Measurements from ENCODE around the gene ACTN1. TPM values are rescaled to one million over a fixed set of nuclear protein-coding genes. Genes with fewer than 3 reads are reported as not detected.

Gene ACTN1
- total and polyA plus RNA-seq, 2 experiments from 2014 or later: 88.0 to 163 TPM

- H3K4me2 ChIP-seq: peak overlapping the region; percentile 72
- H3K4me1 ChIP-seq (ENCODE audit: insufficient read depth): peaks cover 69% of the 10 kb centered on the region
Observed at GRCh38 chr14:68953196-68953555, 25.9 kb downstream of the ACTN1 start.

DNA sequence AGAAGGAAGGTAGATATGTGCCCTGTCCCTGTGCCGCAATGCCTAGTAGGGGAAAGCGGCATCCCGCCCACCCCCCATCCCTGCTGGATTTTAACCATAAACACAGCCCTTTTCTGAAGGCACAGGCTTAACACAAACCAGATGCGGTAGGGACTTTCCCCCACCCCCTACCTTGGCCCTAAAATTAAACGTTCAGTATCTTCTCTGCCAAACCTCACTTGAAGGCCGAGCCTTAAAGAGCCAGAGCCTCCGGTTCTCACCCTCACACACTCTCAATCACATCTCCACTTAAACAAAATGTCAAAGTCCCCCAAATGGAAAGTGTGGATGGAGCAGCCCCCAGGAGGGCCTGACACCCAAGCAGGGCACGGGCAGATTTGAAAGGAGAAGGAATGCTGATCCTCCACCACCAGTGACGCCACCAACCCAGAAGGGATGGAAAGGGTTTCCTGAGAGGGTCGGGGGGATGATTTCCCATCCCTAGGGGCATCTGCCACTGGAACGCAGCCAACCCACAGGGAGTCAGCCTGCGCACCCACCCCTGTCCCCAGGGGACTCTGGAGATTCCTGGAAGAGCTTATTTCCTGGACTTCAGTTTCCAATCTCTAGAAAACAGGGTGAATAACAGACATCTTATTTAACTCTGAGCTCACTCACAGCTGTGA lies 26.4 kb downstream of the ACTN1 start:
- Histone ChIP-seq H3K36me3 (replicated peaks; ENCODE audit: insufficient read depth, low read depth) (no peaks in the 10 kb centered on the region), H3K79me2 (peaks cover 95% of the 10 kb centered on the region), H3K4me3 (no peak overlapping the region), H3K4me1 (ENCODE audit: insufficient read depth) (peaks cover 73% of the 10 kb centered on the region), H3K27ac (peak overlapping the region; percentile 92), H2AFZ (no peak overlapping the region), H3K9me3 (ENCODE audit: low read depth) (no peaks in the 10 kb centered on the region), H3K27me3 (no peaks in the 10 kb centered on the region), H4K20me1 (ENCODE audit: insufficient read depth, poor library complexity, severe bottlenecking) (no peaks in the 10 kb centered on the region), H3K9me2 (replicated peaks; ENCODE audit: insufficient read depth) (no peaks in the 10 kb centered on the region), H3K4me2 (peak overlapping the region; percentile 72)
- TF ChIP-seq EZH2phosphoT487 (IDR thresholded peaks at IDR 0.05; ENCODE audit: low read depth, severe bottlenecking, unreplicated experiment) (no peak), EZH2 (IDR thresholded peaks at IDR 0.05; ENCODE audit: borderline replicate concordance) (no peak), CTCF (IDR thresholded peaks at IDR 0.05; ENCODE audit: poor library complexity) (no peak)
- WGBS (ENCODE audit: low lambda C conversion rate, missing lambda C conversion rate): 41% methylated on average over 12 of the region's 12 CpGs
- peak; percentile 65 for DNase-seq (ENCODE audit: low spot score)

More at GRCh38 chr14:68953196-68953555, 25.9 kb downstream of the ACTN1 start:
- no peak for DNase-seq (ENCODE audit: low spot score)
- Histone ChIP-seq H3K9me2 (replicated peaks; ENCODE audit: insufficient read depth) (no peaks in the 10 kb centered on the region), H3K36me3 (replicated peaks; ENCODE audit: insufficient read depth, low read depth) (no peaks in the 10 kb centered on the region), H3K9me3 (ENCODE audit: low read depth) (no peaks in the 10 kb centered on the region), H3K27me3 (no peaks in the 10 kb centered on the region), H3K79me2 (peaks cover 97% of the 10 kb centered on the region), H3K27ac (peak overlapping the region; percentile 92), H4K20me1 (ENCODE audit: insufficient read depth, poor library complexity, severe bottlenecking) (no peaks in the 10 kb centered on the region), H2AFZ (no peak overlapping the region), H3K4me3 (no peak overlapping the region)
- WGBS (ENCODE audit: low lambda C conversion rate, missing lambda C conversion rate): 60% methylated on average over 4 of the region's 4 CpGs
- TF ChIP-seq EZH2 (IDR thresholded peaks at IDR 0.05; ENCODE audit: borderline replicate concordance) (no peak), CTCF (IDR thresholded peaks at IDR 0.05; ENCODE audit: poor library complexity) (no peak), EZH2phosphoT487 (IDR thresholded peaks at IDR 0.05; ENCODE audit: low read depth, severe bottlenecking, unreplicated experiment) (no peak)

GRCh38 chr14:68951800-68952530 lies 27.1 kb downstream of the ACTN1 start:
- Histone ChIP-seq H3K79me2 (peaks cover 95% of the 10 kb centered on the region), H3K4me2 (peak overlapping the region; percentile 72), H3K36me3 (replicated peaks; ENCODE audit: insufficient read depth, low read depth) (no peaks in the 10 kb centered on the region), H3K4me1 (ENCODE audit: insufficient read depth) (peaks cover 78% of the 10 kb centered on the region), H3K9me3 (ENCODE audit: low read depth) (no peaks in the 10 kb centered on the region), H3K9me2 (replicated peaks; ENCODE audit: insufficient read depth) (no peaks in the 10 kb centered on the region), H3K4me3 (no peak overlapping the region), H2AFZ (no peak overlapping the region), H3K27ac (peak overlapping the region; percentile 92), H3K27me3 (no peaks in the 10 kb centered on the region), H4K20me1 (ENCODE audit: insufficient read depth, poor library complexity, severe bottlenecking) (peaks cover 3% of the 10 kb centered on the region)
- TF ChIP-seq CTCF (IDR thresholded peaks at IDR 0.05; ENCODE audit: poor library complexity) (no peak), EZH2 (IDR thresholded peaks at IDR 0.05; ENCODE audit: borderline replicate concordance) (no peak), EZH2phosphoT487 (IDR thresholded peaks at IDR 0.05; ENCODE audit: low read depth, severe bottlenecking, unreplicated experiment) (no peak)
- DNase-seq (ENCODE audit: low spot score): no peak
- 52% methylated on average over 14 of the region's 14 CpGs for WGBS (ENCODE audit: low lambda C conversion rate, missing lambda C conversion rate)

All from hepatocyte (in vitro differentiated cells).